Measurements from ENCODE around the gene TRPT1. TPM values are rescaled to one million over a fixed set of nuclear protein-coding genes. Genes with fewer than 3 reads are reported as not detected.

Gene TRPT1
- total and polyA plus RNA-seq, 9 of the 15 experiments (the other 6 are each of a cell fraction or from before 2014, with no cell fraction given), result 4.6 to 41.7 (median 23.1) TPM

DNA sequence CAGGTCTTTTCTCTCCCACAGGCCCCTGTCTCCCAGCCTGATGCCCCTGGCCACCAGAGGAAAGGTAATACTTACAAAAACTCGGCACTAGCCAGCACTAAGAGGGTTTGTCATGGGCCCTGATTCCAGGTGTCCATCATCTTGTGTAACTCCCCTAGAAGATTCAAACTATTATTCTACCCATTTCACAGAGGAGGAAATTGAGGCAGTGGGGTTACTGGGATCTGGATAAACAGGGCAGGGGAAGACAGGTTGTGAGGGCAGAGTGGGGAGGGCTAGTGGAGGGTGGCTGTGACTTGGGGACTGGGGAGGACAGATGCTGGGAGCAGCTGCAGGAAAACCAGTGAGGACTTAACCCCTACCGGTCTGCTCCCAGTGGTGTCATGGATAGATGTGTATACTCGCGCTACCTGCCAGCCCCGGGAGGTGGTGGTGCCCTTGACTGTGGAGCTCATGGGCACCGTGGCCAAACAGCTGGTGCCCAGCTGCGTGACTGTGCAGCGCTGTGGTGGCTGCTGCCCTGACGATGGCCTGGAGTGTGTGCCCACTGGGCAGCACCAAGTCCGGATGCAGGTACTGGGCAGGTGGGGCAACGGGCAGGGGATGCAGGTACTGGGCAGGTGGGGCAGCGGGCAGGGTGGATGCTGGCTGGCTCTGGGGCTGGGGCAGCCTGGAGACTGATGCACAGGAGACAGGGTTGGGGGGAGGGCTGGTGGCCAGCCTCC, 9.6 kb upstream of the TRPT1 start:
- ChIA-PET CTCF (ENCODE audit: low intra/inter-chr PET ratio) (no interaction called here), POLR2A (interaction anchor here (1.0 to 1.6 kb wide), 3 partner anchors 10 to 36 kb away, joined by 3 to 4 read pairs (median 3); partner anchors contain the start of genes NUDT22, PPP1R14B and TRPT1)
- in situ Hi-C loops (cut with MboI) (no loop called here), intact Hi-C loops (cut with micrococcal nuclease) (no loop called here)
- no peaks in the 10 kb centered on the region for H3K27me3 ChIP-seq (ENCODE audit: control insufficient read depth in 2 of 2, insufficient read depth in 2 of 2, low read length in 2 of 2)
- BruUV-seq (replicated peaks), result TSS peak; percentile 34
- H3K9ac ChIP-seq (ENCODE audit: insufficient read depth in 1 of 2, low read depth in 2 of 2, low read length in 2 of 2), result peak overlapping the region; percentile 38 to 91
- peaks cover 44% of the 10 kb centered on the region for H3K79me2 ChIP-seq (ENCODE audit: control insufficient read depth, insufficient read depth, low read length)
- no peak overlapping the region for H2AFZ ChIP-seq (ENCODE audit: low read depth, low read length)
- no peak overlapping the region; the same call in 2 of the 3 replicates for H3K27ac ChIP-seq (ENCODE audit: extremely low read depth, low read depth, low read length)
- FAIRE-seq, result no peak
- H3K4me3 ChIP-seq, result peak overlapping the region; percentile 71
- no peak for DNase-seq (ENCODE audit: extremely low read depth in 1 of 4, low spot score in 3 of 4)
- peak overlapping the region; percentile 88 for H3K4me2 ChIP-seq (ENCODE audit: insufficient read depth, low read length)
- H3K36me3 ChIP-seq (ENCODE audit: control insufficient read depth, insufficient read depth, low read length), result peaks cover 43% of the 10 kb centered on the region; the same call in 2 of the 3 replicates
- H3K4me1 ChIP-seq (replicated peaks in 1 of 2; ENCODE audit: control insufficient read depth in 2 of 2, insufficient read depth in 2 of 2, low read length in 2 of 2), result peaks cover 38 to 66% of the 10 kb centered on the region in 2 experiments
- 91% methylated on average over 10 of the region's 12 CpGs for WGBS (ENCODE audit: insufficient coverage, low coverage, missing lambda C conversion rate)
- no peaks in the 10 kb centered on the region for H3K9me3 ChIP-seq (replicated peaks; ENCODE audit: control insufficient read depth, insufficient read depth, low read depth, low read length)
- H3K9me1 ChIP-seq (ENCODE audit: control insufficient read depth, insufficient read depth, low read length), result no peaks in the 10 kb centered on the region
- no peaks in the 10 kb centered on the region for H4K20me1 ChIP-seq (replicated peaks; ENCODE audit: control insufficient read depth, insufficient read depth, low read length)
- ATAC-seq, result no peak
- TF ChIP-seq HNRNPL (IDR thresholded peaks at IDR 0.05; ENCODE audit: low read depth, low read length) (peak; percentile 78; the same call in 1 of the 2 replicates), TRIM28 (IDR thresholded peaks at IDR 0.05) (no peak), NR1H2 (CRISPR knock-in tag; IDR thresholded peaks at IDR 0.05) (no peak), PHF20 (IDR thresholded peaks at IDR 0.05; ENCODE audit: partially characterized antibody) (peak; percentile 19), BCOR (IDR thresholded peaks at IDR 0.05) (peak; percentile 96), ARID3A (IDR thresholded peaks at IDR 0.05; ENCODE audit: borderline replicate concordance, low read depth, low read length) (no peak), ZNF121 (CRISPR knock-in tag; conservative IDR thresholded peaks at IDR 0.05) (peak; percentile 59), ZNF12 (CRISPR knock-in tag; IDR thresholded peaks at IDR 0.05) (no peak), CBX2 (IDR thresholded peaks at IDR 0.05; ENCODE audit: insufficient read depth, low read length, poor library complexity, severe bottlenecking) (no peak), SMARCC2 (IDR thresholded peaks at IDR 0.05; ENCODE audit: low read depth) (no peak), TFE3 (CRISPR knock-in tag; IDR thresholded peaks at IDR 0.05) (no peak), ZKSCAN1 (IDR thresholded peaks at IDR 0.05; ENCODE audit: low read depth, low read length) (no peak), ZNF3 (CRISPR knock-in tag; IDR thresholded peaks at IDR 0.05) (no peak), RBM25 (IDR thresholded peaks at IDR 0.05; ENCODE audit: low read depth, low read length, severe bottlenecking) (peak; percentile 93), RBFOX2 (IDR thresholded peaks at IDR 0.05; ENCODE audit: low read depth, low read length) (0 out of 2 replicates have a peak, but pooled peaks have one; percentile 15), GABPB1 (CRISPR knock-in tag; IDR thresholded peaks at IDR 0.05) (no peak), XRCC5 (IDR thresholded peaks at IDR 0.05; ENCODE audit: low read depth, low read length) (no peak), HDAC1 (IDR thresholded peaks at IDR 0.05) (peak in 1 of 2 experiments; percentile 26; a peak in 1 of 4 replicates), HNRNPLL (IDR thresholded peaks at IDR 0.05; ENCODE audit: low read depth, low read length, poor library complexity, severe bottlenecking) (no peak)
